AG20443 (cell line): ENCODE results near the gene ALK.
"Not testable (repeated sequence)": the region's sequence is repeated elsewhere in the genome, so short reads cannot be mapped to it uniquely, and the experiment has no call there.

Experiments
- DNase-seq: peaks from one replicate; pipeline ENCODE4 v3.0.0; 2012; ENCODE audit warnings: low spot score, mixed read lengths

Gene ALK

GRCh38 chr2:29273685-29274611 lies 647.4 kb downstream of the ALK start:
- no peak for DNase-seq

DNA sequence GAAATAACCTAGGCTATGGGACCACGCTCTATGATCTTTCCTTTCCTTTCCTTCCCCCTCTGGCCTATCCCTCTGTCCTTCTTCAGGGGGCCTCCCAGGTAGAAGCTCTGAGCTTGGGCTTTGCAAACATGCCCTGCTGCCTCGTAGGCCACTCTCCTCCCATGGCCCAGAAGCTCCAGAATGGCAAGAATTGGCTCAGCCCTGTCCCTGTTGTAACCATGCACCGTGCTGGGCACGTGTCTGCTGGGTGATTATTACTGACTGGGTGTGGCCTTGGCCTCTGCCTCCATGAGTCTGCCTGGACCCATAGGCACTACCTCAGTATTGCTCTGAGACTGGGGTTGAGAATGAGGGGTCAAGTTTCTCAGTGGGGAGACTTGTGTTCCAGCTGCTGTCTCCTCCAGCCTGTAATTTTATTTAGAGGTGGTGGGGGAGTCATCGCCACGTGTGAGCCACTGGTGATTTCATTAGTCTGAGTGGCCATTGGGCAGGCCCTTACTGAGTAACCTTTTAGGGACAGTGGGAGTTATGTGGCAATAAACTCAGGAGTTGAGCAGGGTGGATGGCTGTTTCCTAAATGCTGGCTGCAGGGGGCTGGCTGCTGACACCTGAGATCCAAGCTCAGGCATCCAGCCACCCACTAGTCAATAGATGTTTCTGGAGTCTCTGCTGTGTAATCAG lies 648.2 kb downstream of the ALK start:
- DNase-seq, result no peak

- DNase-seq, result no peak
These were observed 649.1 kb downstream of the ALK start for GRCh38 chr2:29272311-29272710.

GRCh38 chr2:29270701-29271121 lies 650.7 kb downstream of the ALK start:
- DNase-seq, result no peak

- DNase-seq, result no peak
These were observed 651.6 kb downstream of the ALK start for GRCh38 chr2:29269765-29270109.

DNA sequence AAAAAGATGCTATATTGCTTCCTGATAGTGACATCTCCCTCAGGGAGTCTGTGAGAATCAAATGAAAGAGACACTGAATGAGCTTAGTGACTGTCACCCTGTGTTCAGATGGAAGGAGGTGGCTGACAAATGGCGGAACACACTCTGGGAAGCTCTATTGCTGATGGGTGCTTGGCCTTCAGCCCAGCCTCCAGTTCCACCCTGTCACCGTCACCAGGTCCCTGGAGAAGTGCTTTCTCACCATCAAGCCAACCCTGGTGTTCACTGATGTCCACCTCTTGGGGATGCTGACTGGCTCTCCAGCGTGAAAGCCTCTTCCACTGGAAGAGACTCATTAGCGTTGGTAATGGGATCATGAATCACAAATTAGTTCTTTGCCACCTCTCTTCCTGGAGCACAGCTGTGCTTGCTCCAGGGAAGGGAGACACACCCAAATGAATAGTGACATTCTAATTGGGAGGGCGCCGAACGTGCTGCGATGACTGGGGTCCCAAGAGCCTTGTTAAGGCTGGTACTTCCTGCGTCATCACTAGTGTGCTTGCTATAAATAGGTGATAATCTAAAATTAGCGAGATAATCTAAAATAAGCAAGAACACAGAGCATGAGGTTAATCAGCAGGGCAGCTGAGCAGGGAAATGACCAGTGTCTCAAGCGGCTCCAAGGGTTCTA lies 652.2 kb downstream of the ALK start:
- DNase-seq, result no peak

DNA sequence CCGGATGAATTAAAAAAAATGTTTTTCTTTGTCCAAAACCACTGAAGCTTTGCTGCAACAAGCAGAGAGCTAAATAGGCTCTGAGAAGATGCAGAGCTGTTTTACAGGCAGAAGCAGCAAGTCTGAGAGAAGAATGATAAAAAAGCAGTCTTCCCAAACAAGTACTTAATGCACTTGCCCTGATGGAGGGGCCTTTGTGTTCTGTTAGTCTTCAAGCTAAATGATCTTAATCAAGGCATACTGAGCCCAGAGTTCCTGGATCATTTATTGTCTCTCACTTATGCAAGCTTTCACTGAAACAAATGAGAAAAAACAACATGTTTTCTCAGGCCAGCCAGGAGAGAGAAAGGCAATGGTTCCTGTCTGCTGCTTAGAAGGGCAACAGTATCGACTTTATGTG lies 653.7 kb downstream of the ALK start:
- no peak for DNase-seq

- DNase-seq, result no peak
These were observed 657.5 kb downstream of the ALK start for GRCh38 chr2:29263886-29264285.

DNA sequence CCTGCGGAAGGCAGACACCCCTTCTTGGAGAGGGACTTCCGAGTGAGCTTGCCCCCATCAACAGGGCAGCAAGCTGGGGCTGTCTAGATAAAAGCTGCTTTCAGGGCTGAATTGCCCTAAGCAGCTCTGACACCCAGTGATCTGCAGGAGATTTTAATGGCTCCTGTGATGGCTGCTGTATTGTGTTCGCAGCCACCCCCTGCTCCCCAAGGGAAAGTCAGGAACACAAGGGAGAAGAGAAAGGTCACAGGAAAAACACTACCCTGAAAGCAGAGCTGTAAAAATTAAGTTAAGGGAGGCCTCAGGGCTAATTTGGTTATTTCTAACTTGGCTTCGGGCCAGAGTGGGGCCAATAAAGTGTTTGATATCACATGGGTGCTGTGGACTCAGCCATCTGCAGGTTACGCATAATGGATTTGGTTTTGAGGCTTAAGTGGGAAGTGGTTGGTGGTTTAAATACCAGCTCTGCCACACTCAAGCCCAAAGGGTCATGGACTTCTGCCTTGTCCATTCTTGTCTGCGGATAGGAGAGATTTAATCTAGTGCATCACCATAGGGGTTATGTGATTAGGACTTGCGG lies 658.6 kb downstream of the ALK start:
- DNase-seq, result no peak

GRCh38 chr2:29261003-29261402 lies 660.4 kb downstream of the ALK start:
- DNase-seq, result no peak

GRCh38 chr2:29260142-29260772 lies 661.1 kb downstream of the ALK start:
- DNase-seq, result no peak

DNA sequence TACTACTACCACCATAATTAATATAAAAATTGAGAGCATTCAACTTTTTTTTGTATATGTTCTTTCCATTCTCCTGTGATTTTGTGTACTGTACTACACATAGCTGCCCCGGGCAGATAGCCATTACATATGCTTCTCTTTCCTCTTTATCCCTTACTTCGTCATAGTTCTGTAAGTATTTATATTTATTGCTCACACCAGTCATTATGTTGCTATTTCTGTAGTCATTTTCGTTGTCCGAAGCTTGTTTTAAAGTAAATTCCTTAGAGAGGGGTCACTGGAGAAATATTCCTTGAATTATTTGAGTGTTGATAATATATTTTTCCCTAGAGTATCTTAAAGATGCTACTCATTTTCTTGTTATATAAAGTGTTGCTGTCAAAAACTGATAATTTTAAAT lies 662.2 kb downstream of the ALK start:
- no peak for DNase-seq

DNA sequence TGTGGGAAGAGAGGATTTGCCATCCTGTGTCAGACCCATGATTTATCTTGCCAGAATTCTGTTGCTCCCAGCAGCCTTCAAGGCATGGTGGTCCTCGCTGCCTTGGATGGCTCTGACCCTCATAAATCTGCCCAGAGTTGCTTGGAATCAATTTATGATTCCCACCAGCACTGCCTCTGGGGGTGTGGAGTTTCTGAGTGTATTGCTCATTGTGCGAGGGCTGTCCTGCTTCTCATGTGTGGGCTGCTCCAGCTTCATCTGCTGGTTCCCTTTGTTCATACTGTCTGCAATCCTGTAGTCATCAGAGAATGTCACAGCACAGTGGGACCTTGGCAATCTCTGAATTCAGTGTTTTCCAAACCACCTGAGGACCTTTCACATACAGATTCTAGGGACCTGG lies 666.4 kb downstream of the ALK start:
- no peak for DNase-seq

DNA sequence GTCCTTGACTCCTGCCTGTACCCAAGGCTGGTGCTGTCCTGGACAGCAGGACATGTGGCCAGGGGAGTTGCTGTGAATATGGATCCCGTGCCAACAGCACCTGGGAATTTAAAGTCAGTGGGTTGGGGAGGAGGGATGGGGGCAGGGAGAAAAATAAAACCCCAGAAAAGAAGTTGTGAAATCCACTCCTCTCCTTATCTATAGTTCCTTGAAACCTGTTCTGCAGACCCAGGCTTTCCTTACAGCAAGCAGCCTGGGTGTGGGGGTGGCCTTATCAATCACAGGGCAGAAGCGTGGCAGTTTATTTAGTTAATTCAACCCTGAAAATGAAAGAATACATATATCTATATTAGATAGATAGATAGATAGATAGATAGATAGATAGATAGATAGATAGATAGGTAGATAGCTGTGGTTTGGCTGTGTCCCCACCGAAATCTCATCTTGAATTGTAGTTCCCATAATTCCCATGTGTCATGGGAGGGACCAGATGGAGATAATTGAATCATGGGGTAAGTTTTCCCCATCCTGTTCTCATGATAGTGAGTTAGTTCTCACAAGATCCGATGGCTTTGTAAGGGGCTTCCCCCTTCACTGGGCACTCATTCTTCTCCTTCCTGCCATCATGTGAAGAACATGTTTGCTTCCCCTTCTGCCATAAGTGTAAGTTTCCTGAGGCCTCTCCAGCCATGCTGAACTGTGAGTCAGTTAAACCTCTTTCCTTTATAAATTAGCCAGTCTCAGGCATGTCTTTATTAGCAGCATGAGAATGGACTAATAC lies 667.7 kb downstream of the ALK start:
- not testable (repeated sequence) for DNase-seq

GRCh38 chr2:29253026-29253425 lies 668.4 kb downstream of the ALK start:
- no peak for DNase-seq

GRCh38 chr2:29251406-29251805 lies 670.0 kb downstream of the ALK start:
- no peak for DNase-seq

GRCh38 chr2:29250977-29251376 lies 670.4 kb downstream of the ALK start:
- no peak for DNase-seq

- DNase-seq, result no peak
These were observed 671.6 kb downstream of the ALK start for GRCh38 chr2:29249666-29250253.

DNA sequence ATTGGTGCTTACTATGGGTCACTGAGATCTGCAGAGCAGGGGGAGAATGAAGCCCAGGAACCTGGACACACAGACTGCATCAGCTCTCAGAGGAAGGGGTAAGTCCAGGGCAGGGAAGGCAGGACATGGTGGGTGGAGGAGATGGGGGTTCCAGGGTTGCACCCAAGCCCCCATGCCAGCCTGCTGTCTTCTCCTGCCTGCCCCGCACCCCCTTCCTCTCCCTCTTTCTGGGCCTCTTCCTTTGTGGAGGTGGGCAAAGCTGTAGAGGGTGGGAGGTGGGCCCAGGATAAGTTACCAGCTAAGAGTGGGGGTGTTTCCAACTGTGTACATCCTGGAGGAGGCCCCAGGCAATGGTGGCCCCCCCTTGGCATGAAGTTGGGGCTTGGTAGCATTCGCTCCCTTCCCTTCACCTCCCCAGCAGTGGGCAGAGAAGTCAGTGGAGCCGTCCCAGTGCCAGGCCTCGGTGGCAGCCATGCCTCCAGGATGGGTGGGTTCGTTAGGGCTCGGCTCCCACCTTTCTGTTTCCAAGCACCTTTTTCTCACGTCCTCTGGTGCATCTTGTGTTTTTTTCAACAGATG lies 674.0 kb downstream of the ALK start:
- no peak for DNase-seq
